DMS53 treated with DMSO at 0.1 percent for 48 hours (cell line): Measurements from ENCODE around the gene CDH15.

ENCODE experiments used
- DNase-seq: peaks from one replicate; lab custom pipeline; 2025; ENCODE audit not compliant: unreplicated experiment; lab: John Stamatoyannopoulos, UW

The CDH15 gene

GRCh38 chr16:89140981-89141883 lies 30.3 kb upstream of the CDH15 start:
- no peak for DNase-seq

- DNase-seq, result no peak
These were observed 29.7 kb upstream of the CDH15 start for GRCh38 chr16:89141884-89142267.

DNA sequence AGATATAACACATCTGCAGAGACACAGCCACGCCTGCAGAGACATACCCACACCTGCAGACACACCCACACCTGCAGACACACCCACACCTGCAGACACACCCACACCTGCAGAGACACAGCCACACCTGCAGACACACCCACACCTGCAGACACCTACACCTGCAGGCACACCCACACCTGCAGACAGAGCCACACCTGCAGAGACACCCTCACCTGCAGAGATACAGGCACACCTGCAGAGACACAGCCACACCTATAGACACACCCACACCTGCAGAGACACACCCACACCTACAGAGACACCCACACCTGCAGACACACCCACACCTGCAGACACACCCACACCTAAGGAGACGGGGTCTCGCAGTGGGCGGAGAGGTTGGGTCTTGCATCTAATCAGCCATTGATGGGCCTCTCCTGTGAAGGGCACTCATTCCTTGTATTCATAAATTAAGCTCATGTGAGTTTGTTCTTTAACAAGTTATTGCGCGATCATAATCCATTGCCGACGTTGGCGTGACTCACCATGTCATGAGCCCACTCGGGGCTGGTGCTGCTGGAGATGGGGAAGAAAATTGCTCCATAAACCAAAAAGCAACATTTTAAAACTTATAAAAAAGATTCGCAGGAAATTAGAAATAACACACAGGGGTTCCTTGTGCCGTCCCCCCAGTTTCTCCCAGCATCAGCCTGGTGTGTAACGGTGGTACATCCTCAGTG lies 28.9 kb upstream of the CDH15 start:
- no peak for DNase-seq

- no peak for DNase-seq
These were observed 28.3 kb upstream of the CDH15 start for GRCh38 chr16:89143201-89143741.

GRCh38 chr16:89143911-89144675 lies 27.5 kb upstream of the CDH15 start:
- no peak for DNase-seq

DNA sequence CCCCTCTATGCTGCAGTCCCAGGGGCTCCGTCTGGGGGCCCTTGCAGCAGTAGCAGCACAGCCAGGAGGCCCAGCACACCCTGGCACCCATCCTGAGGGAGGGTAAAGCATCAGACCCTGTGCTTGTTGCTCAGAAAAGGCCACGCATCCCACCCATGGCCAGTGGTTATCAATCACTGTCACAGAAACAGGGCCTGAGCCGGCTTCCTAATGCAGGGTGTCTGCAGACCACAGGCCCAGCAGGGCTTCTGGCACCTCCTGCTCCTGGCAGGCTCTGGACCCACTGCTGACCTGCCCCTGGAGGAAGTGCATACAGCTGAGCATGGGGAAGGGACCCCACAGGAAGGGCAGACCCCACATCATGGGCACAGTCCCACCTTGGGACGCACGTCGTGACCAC lies 26.9 kb upstream of the CDH15 start:
- no peak for DNase-seq

GRCh38 chr16:89145406-89146161 lies 26.0 kb upstream of the CDH15 start:
- no peak for DNase-seq

- no peak for DNase-seq
These were observed 25.1 kb upstream of the CDH15 start for GRCh38 chr16:89146211-89147005.

DNA sequence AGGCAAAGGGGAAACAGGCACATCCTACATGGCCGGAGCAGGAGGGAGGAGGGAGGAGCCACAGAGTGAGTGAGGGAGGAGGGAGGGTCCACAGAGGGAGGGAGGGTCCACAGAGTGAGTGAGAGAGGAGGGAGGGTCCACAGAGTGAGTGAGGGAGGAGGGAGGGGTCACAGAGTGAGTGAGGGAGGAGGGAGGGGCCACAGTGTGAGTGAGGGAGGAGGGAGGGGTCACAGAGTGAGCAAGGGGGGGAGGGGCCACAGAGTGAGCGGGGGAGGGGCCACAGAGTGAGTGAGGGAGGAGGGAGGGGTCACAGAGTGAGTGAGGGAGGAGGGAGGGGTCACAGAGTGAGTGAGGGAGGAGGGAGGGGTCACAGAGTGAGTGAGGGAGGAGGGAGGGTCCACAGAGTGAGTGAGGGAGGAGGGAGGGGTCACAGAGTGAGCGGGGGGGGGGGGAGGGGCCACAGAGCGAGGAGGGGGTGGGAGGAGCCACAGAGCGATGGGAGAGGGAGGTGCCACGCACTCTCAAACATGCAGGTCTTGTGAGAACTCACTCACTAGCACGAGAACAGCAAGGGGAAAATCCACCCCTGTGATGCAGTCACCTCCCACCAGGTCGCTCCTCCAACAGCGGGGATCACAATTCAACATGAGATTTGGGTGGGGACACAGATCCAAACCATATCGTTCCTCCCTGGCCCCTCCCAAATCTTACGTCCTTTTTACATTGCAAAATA lies 24.3 kb upstream of the CDH15 start:
- no peak for DNase-seq

DNA sequence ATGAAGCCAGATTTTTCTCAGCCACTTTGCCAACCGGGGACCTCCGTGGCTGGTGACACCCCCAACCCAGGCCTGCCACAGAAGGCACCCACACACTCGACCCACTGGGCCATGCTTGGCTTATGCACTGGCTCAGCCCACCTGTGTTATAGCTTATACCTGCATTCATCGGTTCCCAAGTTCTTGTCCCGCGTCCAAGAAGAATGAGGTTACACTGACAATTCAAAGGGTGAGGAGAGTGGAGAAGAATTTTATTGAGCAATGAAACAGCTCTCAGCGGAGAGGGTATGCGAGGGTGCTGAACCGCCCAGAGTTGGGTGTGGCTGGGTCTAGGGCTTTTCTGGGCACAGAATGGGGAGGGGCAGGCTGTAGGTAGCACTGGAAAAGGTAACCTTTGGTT lies 22.2 kb upstream of the CDH15 start:
- DNase-seq, result no peak

DNA sequence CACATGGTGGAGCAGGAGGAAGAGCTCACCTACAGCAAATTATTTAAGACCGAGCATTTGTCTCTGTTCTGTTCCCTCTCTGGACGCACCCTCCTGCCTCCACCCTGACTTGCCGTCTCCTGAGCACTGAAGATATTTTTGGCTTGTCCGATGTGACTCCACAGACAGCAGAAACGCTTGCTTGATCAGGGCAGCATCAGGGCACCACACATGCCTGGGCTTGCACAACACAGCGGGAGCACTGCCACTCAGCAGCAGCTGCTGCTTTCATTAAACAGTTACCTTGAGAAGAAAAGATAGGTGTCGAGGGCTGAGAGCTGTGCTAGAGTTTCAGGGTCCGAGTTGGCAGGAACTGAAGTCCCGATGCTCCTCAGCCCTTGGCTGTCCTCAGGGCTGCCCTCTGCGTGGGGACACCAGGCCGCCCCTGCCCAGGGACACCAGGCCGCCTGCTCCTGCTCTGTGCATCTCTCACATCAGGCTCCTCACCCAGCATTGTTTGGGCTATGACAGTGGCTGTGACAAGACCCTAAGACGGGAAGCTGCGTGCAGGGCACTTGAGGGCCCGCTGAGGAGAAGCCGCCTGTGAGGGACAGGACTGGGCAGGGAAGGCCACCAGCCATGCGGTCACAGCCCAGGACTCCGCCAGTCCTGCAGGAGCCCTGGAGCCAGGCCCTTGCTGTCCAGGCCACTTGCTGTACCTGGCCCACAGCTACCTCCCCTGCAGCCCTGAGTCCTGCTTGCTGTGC lies 21.3 kb upstream of the CDH15 start:
- DNase-seq, result no peak

GRCh38 chr16:89150981-89151380 lies 20.6 kb upstream of the CDH15 start:
- DNase-seq, result no peak

DNA sequence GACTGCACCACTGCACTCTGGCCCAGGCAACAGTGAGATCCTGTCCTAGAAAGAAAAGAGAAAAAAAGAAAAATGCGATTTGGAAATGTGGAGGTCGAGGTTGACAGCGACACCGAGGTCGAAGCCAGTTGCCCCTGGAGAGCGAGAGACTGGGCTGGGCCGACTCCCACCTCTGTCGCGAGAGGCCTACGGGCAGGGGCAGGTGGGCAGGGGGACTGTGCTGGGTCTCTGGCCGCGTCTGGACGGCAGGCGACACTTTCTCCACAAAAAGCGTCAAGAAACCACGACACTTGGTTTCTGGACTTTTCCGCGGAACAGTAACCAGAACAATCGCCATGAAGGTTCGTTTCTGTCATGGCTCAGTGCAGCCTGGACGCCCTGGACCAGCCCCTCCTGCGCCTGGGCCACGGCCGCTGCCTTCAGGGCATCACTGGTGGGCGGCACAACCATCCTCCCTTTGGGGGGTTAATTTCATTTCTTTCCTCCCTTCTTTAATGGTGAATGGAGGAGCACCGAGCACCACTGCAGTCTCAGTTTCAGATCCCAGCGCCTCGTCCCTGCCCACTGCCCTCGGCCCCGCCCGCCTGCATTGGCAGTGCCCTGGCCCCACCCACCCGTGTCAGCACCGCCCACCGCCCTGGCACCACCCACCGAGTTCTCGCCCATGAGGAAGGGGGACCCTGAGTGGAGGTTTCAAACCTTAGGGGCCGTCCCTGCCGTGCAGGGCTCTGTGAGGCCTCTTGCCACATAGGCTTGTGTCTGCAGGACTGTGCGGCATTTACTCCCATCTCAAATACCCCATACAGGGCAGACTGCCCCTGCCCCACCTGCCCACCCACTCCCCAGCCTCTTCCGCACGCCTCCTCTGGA lies 18.5 kb upstream of the CDH15 start:
- no peak for DNase-seq

GRCh38 chr16:89153848-89154271 lies 17.7 kb upstream of the CDH15 start:
- DNase-seq, result peak; percentile 12

DNA sequence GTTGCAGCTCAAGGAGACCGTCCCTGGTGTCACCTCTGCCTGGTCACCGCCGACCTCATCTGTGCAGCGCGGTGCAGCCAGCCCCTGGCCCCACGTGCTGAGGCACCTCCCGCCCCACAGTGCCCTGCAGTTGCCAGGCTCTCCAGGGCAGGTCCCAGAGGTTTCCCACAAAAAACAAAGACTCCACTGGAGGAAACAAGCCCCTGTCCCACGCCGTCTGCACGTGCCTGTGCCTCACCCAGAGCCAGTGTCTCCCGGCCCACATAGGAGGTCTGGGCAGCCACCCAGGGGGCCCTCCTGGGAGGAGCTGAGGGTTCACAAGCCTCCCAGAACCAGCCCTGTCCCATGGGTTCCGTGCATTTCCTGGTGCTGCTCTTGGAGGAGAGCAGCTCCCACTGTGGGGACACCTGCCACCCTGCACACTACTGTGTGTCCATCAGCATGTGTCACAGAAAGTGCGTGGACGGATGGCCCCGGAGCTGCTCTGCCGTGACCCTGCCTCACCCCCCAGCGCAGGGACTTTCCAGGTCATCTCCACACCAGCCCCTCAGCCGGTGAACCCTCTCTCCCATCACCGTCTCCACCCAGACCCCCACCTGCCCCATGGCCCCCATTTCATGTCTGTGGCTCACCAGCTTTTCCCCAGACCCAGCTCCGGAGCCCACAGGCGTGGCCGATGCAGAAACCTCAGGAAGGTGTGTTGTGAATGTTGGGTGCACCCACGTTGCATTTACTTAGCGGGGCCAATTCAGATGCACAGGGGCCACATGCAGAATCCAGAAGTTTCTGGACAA lies 17.0 kb upstream of the CDH15 start:
- DNase-seq, result no peak

- no peak for DNase-seq
These were observed 16.3 kb upstream of the CDH15 start for GRCh38 chr16:89155184-89155679.
